Measurements from ENCODE around the gene PPM1L. TPM values are rescaled to one million over a fixed set of nuclear protein-coding genes. Genes with fewer than 3 reads are reported as not detected.

Gene PPM1L
- total RNA-seq, 1 donor from 2014 or later: 2.7 TPM

- Mint-ChIP-seq H3K4me1 (ENCODE audit: low read depth) (peaks cover 24% of the 10 kb centered on the region), H3K27me3 (ENCODE audit: insufficient read depth) (peaks cover 19% of the 10 kb centered on the region), H3K4me3 (peak within 1 kb of the TSS; percentile 76), H3K36me3 (ENCODE audit: low read depth) (no peaks in the 10 kb centered on the region), H3K27ac (peak within 1 kb of the TSS; percentile 77), H3K9me3 (no peaks in the 10 kb centered on the region)
- intact Hi-C loops (cut with micrococcal nuclease): loop anchor here (5.0 kb wide), 1 partner anchor 117 kb away; the partner anchor contains the start of gene NMD3
- peak; percentile 5 for DNase-seq (ENCODE audit: low spot score)
Measured at GRCh38 chr3:161104561-161105551, 348.8 kb downstream of the PPM1L start, which contains the start of gene B3GALNT1. Gene B3GALNT1 (minus strand): TSS chr3:161105349. CDS start chr3:161086754, 18,595 bp downstream.

- Mint-ChIP-seq H3K4me3 (no peak overlapping the region), H3K9me3 (no peaks in the 10 kb centered on the region), H3K4me1 (ENCODE audit: low read depth) (peaks cover 24% of the 10 kb centered on the region), H3K36me3 (ENCODE audit: low read depth) (no peaks in the 10 kb centered on the region), H3K27ac (no peak overlapping the region), H3K27me3 (ENCODE audit: insufficient read depth) (peaks cover 29% of the 10 kb centered on the region)
- intact Hi-C loops (cut with micrococcal nuclease): loop anchor here (5.0 kb wide), 1 partner anchor 115 kb away; the partner anchor contains the start of gene NMD3
- no peak for DNase-seq (ENCODE audit: low spot score)
Measured at GRCh38 chr3:161107311-161107710, 351.3 kb downstream of the PPM1L start.

DNA sequence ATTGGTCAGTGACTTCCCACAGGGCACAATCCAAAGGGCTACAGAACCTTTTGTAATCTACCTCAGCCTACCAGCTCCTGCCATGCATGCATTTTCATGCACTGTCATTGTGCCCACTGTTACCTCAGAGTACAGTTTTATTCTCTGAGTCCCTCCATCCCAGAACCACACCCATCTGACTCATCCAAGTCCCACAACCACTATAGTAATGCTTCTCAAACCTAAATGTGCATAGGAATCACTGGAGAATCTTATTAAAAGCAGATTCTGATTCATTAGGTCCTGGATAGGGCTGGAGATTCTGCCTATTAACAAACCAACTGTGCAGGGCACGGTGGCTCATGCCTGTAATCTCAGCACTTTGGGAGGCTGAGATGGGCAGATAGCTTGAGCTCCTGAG is 352.8 kb downstream of the PPM1L start:
- intact Hi-C loops (cut with micrococcal nuclease): loop anchor here (5.0 kb wide), 1 partner anchor 113 kb away; the partner anchor contains the start of gene NMD3
- Mint-ChIP-seq H3K27ac (no peak overlapping the region), H3K36me3 (ENCODE audit: low read depth) (no peaks in the 10 kb centered on the region), H3K4me3 (no peak overlapping the region), H3K27me3 (ENCODE audit: insufficient read depth) (peaks cover 26% of the 10 kb centered on the region), H3K4me1 (ENCODE audit: low read depth) (peaks cover 24% of the 10 kb centered on the region), H3K9me3 (no peaks in the 10 kb centered on the region)
- DNase-seq (ENCODE audit: low spot score): no peak

GRCh38 chr3:161117646-161118045 is 361.6 kb downstream of the PPM1L start:
- Mint-ChIP-seq H3K4me3 (no peak overlapping the region), H3K27ac (no peak overlapping the region), H3K4me1 (ENCODE audit: low read depth) (no peaks in the 10 kb centered on the region), H3K27me3 (ENCODE audit: insufficient read depth) (peaks cover 5% of the 10 kb centered on the region), H3K9me3 (peaks cover 36% of the 10 kb centered on the region), H3K36me3 (ENCODE audit: low read depth) (peaks cover 2% of the 10 kb centered on the region)
- intact Hi-C loops (cut with micrococcal nuclease): no loop called here
- DNase-seq (ENCODE audit: low spot score): no peak

DNA sequence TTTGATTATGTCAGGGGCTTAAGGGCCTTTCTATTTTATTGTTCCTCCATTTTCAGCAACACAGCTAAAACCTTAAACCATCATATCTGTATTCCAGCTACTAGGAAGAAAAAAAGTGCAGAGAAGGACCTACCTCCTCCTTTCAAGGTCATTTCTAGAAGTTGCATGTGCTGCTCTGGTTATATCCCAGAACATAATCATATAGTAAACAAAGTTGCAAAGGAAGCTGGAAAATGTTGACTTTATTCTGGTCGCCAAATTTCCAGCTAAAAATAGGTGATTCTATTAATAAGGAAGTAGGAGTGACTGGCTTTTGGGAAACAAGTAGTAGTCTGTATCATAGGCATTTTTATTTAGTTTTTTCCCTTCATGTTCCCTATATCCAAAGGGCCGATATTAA is 370.5 kb downstream of the PPM1L start:
- Mint-ChIP-seq H3K4me3 (no peak overlapping the region), H3K9me3 (peaks cover 26% of the 10 kb centered on the region), H3K36me3 (ENCODE audit: low read depth) (no peaks in the 10 kb centered on the region), H3K4me1 (ENCODE audit: low read depth) (no peaks in the 10 kb centered on the region), H3K27ac (no peak overlapping the region), H3K27me3 (ENCODE audit: insufficient read depth) (no peaks in the 10 kb centered on the region)
- intact Hi-C loops (cut with micrococcal nuclease): no loop called here
- DNase-seq (ENCODE audit: low spot score): no peak

Other genes starting within 250 kb of the PPM1L start
- gene KPNA4, start 190.7 kb upstream of the PPM1L start, total RNA-seq: 73.5 and 77.7 TPM in 2 replicates
- gene ARL14, start 79.1 kb upstream of the PPM1L start, total RNA-seq: not detected in 2 replicates